Frontal cortex (tissue), 4 donors: ENCODE data around the gene PRXL2A. TPM values are rescaled to one million over a fixed set of nuclear protein-coding genes. Genes with fewer than 3 reads are reported as not detected.

Source experiments
- DNase-seq, 2 donors: peaks; one replicate each; pipeline ENCODE4 v3.0.0; 2012; ENCODE audit warnings: low spot score in 2 of 2
- FAIRE-seq: peaks from 2 replicates; lab custom pipeline; 2012; peaks lifted over from hg19 to GRCh38; lab: Jason Lieb, UNC
- total RNA-seq: library from RNA; depleted of rRNA; stranded (reverse); fragments of >200 nt; gene quantifications from one replicate; pipeline ENCODE4 v1.2.3, GENCODE V29; 2014
- donor health status: control.
- donor health status: control.
- donor health status: control.

Gene PRXL2A
- total RNA-seq, 1 donor from 2014 or later: 80.3 TPM

DNA sequence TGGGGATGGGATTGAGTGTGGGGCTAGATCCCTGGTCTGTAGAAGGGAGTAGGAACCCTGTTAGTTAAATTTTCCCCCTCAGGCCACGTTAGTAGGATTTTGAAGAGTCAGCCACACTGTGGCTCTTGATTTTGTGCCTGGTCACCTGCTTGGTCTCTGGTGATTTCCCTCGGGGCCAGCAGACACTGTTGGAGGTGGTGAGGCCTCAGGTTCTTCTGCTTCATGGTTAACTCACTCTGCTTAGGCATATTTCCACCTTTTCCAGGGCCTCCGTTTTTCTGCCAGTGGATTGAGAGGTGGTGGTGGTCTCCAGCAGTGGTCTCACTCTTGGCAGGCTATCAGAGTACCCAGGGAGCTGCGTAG, 49.9 kb downstream of the PRXL2A start:
- DNase-seq (no peak), FAIRE-seq (no peak)

DNA sequence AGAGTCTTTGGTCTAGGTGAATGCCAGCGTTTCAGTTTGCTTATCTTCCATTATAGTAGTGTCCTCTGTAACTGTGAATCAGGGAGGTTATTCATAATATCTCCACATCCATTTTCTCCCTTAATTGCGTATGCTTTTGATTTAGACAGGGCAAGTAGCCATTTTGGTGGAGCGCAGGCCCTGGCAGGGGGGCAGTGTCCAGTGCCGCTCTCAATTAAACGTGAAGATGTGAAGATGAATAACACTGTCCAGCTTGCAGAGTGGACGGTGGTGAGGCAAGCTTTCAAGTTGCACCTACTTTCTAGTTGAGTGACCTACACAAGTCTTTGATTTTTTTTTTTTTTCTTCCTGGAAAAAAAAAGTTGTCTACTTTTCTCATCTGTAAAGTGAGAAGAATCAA, 50.3 kb downstream of the PRXL2A start:
- DNase-seq (no peak), FAIRE-seq (no peak)

DNA sequence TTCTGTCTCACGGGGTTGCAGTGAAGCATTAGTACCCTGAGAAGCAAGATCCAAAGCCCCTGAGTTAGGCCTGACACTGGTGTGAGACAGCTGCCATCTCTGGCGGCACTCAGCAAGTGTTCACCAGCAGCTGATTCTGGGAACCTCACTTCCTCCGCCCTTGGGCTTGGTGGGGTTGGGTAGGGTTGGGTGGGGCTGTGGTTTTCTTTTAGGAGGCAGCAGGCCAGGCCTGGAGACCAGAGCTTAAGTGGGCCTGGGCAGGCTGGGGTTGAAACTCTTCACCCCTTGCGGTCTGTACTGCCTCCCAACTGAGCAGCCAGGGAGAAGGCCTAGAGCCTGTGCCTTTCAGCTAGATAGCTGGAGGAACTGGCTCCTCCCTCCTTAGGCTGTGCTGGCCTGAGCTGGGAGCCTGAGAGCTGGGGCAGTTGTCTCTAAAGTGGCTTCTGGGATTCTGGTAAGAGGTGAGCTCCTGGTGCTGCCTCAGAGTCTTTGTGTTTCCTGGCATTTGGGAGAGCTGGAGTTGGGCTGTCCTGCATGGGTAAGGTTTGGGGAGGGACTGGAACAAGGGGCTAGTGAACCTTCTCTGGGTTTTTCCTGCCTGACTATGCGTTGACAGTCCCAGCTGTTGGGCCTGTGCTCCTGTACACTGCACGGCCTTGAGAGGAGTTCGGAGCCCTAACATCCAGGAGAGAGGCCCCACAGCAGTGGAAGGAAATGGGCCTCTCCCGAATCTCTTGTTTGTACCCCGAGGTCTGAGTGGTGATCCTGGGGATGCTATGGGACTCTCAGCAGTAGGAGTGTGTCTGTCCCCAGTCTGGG, 50.9 kb downstream of the PRXL2A start:
- DNase-seq (no peak), FAIRE-seq (no peak)

DNA sequence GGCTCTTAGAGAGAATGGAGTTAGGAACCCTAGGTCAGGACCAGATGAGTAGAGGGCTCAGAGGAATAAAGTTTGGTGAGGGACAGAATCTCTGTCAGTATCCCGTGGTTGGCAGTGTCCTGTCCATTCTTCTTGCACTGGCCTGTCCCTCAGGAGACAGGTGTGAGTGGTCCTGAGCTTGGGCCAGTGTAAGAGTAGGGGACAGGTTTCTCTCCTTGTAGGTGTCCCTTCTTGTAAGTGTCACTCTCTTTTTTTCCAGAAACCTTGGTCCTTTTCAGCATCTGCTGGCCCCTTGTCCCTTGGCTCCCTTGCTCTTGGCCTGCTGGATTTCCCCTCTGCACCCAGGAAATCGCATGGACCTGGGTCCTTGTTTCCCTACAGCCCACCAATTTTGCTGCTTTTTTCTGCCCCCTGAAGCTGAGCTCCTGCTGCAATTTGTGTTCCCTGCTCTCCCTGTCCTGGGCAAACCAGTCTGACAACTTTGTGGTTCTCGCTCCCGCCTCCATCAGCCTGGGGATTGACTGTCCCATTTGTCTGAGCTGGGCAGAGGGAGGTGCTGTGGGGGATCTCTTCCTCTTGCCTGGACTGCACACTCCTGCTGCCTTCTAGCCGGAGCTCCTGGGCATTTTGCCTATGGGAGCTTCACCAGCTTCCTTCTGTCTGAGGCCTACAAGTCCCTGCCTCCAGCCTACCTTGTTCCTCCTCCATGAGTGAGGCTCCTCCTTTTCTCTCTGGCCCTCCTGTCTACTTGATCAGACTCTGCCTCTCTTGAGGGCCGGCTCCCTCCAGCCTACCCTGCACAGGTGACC, 52.3 kb downstream of the PRXL2A start:
- DNase-seq (no peak), FAIRE-seq (no peak)

DNA sequence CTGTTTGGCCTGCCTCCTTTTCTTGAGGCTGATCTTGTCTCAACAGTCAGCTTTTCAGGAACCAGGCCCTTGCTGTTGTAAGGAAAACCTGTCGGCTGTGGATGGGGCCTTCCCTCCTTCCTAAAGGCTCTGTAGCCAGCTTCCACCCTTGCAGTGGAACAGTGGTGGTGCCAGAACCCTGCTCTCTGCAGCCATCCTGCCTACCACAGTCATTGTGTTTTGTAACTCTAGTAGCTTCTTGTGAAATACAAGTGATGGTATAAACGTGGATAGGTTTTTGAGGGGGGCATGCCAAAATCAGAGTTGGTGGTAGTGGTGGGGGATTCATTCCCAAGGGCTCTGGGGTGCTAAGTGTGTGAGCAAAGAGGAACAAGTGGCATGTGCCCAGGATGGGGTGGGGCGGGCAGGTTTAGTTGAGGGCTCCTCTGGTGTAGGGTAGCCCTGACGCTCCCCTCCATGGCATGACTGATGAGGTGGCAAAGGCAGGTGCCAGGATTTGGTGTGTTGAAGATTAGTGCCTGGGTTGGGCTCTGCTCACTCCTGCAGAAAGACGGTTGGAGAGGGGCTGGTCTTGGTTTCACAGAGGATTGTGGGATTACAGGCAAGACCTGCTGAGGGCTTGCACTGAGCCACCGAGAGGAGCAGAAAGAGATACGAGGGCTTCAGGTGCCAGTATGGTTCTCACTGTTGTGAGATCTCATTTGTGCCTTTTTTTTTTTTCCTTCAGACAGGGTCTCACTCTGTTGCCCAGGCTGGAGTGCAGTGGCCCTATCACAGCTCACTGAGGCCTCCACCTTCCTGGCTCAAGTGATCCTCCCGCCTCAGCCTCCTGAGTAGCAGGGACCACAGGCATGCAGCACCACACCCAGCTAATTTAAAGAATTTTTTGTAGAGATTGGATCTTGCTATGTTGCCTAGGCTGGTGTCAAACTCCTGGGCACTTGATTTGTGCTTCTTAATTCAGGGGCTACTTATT, 53.1 kb downstream of the PRXL2A start:
- DNase-seq (no peak), FAIRE-seq (no peak)

DNA sequence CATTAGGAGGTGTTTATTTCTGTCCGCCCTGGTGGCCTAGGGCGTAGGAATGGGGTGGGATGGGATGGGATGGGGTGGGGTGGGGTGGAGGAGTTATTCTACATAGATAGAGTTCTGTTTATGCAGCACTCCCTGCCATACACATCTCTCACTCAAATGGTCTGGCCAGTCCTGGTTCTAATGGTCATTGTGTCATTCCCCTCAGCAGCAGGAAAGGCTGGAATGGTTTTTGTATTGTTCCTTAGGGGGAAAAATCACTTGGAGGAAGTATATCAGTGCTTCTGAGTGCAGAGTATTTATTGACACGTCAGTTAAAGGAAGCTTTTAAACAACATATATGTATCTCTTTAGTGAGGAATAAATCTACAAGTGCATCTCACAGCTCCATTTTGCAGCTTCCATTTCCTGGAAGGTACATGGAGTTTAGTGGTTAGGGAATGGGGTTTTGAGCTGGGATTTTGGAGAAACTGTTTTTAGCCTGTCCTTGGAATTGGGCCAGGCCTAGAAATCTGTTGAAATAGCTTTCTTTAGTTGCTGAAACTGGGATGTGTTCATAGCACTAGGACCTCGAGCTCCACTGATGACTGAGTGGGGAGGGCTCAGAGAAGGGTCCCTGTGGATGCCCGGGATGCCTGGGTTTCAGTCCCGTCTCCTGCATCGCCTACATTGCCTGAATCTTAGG, 54.1 kb downstream of the PRXL2A start:
- DNase-seq: no peak

DNA sequence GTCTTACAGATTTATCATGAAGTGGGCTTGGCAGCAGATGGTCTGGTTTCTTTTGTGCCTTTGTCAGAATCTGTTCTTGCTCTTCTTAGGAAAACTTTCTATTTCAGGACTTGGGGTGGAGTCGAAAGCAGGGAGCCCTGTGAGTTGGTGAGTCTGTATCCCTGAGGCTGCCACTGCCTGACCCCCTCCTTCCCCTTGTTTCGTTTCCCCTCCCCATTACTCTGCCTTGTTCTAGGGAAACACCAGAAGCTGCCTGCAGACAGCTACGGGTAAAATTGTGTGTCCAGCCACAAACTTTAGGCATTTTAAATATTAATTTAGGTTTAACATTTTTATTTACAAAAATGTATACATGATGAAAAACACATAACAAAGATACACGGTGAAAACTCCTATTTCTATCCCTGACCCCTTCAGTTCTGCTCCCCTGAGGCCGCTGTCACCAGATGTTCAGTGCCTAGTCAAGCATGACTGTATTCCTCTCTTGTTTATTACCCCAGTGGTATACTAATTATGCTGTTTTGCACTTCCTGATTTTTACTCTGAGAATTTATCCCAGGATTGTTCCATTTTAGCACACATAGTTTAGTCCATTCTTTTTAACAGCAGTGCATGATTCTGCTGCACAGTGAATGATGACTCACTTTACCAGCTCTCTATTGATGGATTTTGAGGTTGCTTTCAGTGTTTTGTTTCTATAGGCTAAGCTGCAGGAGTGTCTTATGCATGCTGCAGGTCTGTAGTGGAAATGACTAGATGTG, 54.8 kb downstream of the PRXL2A start:
- DNase-seq (no peak), FAIRE-seq (no peak)

More for the DNA sequence above, 54.1 kb downstream of the PRXL2A start:
- FAIRE-seq: no peak

DNA sequence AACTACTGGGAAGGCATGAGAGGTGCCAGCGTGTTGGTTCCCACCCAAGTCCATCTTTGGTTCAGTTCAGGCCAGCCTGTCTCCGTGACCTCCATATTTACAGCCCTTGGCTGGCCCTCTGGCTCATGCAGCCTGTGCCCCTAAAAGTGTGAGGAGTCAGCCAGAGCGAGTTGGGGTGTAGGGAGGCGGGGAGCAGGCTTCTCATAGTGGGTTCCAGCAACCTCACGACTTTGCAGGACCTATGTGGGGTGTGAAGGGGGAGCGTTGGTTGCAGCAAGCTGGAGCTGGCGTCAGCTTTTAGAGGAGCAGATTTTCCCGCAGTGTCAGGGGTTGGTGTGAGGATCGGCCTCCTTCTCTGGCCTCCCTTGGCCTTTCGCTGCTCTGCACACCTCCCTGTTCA, 55.5 kb downstream of the PRXL2A start:
- FAIRE-seq (no peak), DNase-seq (no peak)

DNA sequence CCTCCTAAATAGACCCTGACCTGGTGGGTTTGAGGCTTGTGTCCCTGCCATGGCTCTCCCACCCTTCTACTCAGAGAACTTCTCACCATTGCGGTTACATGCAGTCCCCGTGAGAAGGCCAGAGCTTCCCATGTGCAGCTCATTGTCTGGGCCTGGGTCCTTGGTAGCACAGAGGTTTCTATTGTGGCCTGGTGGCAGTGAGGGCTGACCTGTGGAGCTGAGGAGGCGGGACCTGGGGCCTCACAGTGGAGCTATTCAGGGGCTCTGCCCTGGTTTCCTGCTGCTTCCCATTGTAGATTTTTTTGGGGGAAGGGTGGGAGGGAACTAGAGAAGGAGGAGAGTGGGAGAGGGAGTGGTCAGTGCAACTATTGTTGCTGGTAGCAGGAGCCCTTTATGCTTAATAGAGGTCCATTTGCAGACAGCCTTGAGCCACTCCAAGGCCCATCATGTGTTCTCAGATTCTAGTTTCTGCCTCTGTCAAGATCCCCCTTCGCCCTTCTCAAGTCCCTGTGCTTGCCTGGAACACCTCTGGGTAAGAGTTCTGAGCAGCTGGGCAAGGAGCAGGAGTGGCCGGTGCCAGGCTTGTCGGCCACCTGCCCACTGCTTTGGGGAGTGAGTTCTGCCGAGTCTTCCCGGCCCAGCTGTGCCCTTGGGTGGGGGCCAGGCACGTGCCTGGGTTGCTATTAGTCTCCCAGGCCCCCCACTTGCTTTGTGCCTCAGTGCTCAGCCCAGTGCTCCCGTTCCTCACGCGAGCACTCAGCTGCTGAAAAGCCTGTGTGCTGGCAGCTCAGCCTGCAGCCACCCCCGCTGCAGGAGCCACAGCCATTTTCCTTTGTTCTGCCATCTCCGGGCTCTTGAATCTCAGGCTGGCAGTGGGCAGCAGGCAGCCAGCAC, 56.5 kb downstream of the PRXL2A start:
- DNase-seq: peak; percentile 37 to 62
- no peak for FAIRE-seq

DNA sequence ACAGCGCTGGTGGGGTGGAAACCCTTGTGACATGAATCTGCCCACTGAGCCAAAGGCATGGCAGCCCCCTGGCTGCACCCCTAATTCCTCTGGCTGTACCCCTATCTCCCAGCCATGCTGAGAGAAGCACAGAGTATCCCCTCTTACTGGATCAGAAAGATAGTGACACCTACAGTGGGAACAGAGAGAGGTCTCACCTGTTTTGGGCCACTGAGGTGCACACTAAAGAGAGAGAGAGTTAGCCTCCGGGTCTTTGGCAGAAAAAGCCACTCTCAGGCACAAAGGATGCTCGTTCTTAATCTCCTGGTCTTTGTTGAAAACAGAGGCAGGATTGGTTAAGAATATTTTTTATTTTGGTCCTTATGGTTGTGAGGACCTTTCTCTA, 57.1 kb downstream of the PRXL2A start:
- DNase-seq (no peak), FAIRE-seq (no peak)

DNA sequence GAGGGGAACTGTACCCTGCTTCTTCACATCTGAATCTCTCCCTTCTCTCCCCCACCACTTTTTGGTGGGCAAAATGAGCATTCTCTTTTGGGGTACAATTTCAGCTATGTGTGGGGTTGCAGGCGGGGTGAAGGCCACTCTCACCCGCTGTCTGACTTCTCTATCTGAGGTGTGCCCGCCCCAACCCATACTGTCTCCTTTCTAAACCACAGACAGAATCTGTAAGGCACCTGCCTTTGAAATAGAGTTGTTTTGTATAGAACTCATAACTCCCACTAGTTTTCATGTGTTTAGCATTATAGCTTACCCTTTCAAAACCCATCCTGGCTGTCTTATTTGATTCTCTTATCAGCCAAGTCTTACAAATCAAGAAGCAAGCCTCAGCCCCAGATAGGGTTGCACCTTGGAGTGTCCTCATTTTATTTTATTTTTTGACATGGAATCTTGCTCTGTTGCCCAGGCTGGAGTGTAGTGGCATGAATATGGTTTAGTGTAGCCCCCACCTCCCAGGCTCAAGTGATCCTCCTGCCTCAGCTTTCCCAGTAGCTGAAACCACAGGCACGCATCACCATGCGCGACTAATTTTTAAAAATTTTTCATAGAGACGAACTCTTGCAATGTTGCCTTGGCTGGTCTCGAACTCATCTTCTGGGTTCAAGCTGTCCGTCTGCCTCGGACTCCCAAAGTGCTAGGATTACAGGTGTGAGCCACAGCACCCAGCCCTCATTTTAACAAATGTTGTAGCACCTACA, 57.7 kb downstream of the PRXL2A start:
- DNase-seq (no peak), FAIRE-seq (no peak)

DNA sequence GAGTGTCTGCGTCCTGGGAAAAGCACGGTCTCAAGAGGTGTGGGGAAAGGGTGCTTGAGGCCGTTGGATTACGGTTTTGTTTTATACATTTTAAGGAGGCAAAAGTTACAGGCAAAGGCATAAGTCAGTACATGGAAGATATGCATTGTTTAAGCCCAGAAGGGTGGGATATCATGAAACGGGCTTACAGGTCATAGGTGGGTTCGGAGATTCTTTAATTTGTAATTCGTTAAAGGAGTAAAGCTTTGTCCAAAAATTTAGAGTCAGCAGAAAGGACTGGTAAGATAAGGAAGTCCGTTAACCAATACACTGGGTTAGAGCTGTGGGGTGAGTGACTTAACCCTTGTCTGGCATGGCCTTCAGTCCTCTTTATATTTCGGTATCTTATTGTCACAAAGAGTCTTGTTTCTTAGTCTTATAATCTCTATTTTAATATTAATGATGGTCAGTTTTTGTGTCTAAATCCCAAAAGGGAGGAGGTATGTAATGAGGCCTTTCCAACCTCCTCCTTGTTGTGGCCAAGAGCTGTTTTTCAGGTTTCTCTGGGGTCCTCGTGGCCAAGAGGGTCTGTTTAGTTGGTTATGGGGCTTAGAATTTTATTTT, 58.5 kb downstream of the PRXL2A start:
- FAIRE-seq (no peak), DNase-seq (no peak)

DNA sequence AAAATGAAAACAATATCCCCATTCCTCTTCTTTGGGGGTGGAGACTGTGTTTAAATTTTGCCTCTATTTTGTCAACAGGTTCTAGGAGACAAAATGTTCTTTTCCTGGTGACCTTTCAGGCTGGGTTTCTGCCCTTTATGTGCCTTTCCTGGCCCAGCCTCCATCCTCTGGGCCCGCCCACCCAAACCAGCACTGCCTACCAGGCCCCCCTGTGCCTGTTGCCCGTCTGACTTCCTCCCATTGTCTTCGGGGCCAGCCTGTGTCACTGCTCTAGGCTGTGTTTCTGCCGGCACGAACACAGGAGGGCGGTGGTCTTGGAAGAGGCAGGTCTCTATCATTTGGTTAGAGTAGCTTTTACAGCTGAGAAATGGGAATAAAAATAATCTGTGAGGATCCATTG, 59.7 kb downstream of the PRXL2A start:
- FAIRE-seq (no peak), DNase-seq (peak in 1 of 2 donors; percentile 56)

DNA sequence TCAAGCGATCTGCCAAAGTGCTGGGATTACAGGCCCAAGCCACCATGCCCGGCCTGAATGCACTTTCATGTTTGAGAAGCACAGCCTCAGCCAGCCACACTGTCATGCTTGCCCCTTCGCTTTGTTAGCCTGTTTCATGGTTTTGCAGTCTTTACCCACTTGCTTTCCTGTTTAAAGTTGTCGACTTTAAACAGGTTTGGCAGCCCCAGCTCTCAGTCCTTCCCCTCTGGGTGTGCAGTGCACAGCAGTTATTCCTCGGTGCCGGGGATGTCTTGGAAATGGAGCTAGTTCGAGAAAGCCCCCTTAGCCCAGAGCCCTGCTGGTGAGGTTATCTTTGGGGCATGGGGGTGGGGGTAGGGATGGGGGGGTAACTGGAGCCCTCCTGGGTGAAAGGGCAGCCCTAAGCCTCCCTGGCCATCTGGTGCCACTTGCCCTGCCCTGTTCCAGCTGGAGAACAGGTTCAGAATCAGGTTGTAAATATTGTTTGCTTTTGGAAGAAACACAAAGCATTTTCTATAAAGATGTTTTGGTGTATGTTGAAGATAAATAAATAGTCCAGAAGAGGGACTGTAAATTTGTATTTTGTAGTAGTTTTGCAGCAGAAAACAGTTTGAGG, 60.6 kb downstream of the PRXL2A start:
- DNase-seq (no peak), FAIRE-seq (no peak)

DNA sequence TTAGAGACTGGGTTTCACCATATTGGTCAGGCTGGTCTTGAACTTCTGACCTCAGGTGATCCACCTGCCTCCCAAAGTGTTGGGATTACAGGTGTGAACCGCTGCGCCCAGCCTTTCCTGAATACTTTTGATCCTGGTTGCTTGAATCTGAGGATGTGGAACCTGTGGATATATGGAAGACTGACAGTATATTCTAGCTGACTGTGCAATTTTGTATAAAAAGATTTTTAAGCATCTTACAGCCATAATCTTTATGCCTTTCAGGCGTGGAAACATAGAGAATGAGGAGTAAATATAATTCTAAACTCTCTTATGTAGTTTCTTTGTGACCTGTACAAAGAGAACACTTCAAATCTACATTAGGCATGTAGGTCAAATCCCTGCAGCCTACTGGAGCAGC, 61.9 kb downstream of the PRXL2A start:
- DNase-seq (no peak), FAIRE-seq (no peak)

DNA sequence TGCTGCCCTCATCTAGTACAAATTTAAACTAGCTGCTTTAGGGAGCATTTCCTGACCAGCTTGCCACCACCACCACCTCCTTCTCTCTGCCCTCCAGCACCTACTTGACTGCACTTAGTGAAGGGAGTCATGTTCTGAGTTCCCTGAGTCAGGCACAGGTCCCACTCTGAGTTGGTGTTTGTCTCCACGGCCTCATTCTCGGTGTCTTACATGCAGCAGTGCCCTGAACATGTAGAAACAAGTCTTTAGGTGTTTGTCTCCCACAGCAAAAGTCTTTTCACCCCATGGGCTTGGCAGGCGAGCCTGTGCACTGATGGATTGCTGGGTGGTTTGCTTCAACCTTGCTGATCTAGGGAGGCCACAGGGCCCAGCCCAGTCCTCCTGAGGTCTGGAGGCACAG, 62.6 kb downstream of the PRXL2A start:
- no peak for FAIRE-seq
- DNase-seq: no peak
